ENCODE results near the gene PPP1R9B. TPM values are rescaled to one million over a fixed set of nuclear protein-coding genes. Genes with fewer than 3 reads are reported as not detected.
A peak's percentile ranks its signal among the peaks of the same experiment; 100 is the strongest.

Gene PPP1R9B
- total RNA-seq, 1 experiment from 2014 or later, result 61.3 TPM

GRCh38 chr17:50148226-50149090, 2.0 kb downstream of the PPP1R9B start:
- Histone ChIP-seq H3K27ac (ENCODE audit: low read depth, low read length, poor library complexity, severe bottlenecking) (peak overlapping the region; percentile 57), H3K4me1 (ENCODE audit: insufficient read depth, low read length, poor library complexity, severe bottlenecking) (peaks cover 32% of the 10 kb centered on the region), H3K4me3 (ENCODE audit: low read depth, low read length, poor library complexity, severe bottlenecking) (peak overlapping the region; percentile 82), H3K36me3 (ENCODE audit: insufficient read depth, low read length, poor library complexity, severe bottlenecking) (peaks cover 21% of the 10 kb centered on the region), H3K27me3 (replicated peaks; ENCODE audit: insufficient read depth, low read depth, low read length, poor library complexity) (no peaks in the 10 kb centered on the region), H3K9me3 (ENCODE audit: low read depth, low read length, poor library complexity, severe bottlenecking) (no peaks in the 10 kb centered on the region)
- TF ChIP-seq EZH2 (IDR thresholded peaks at IDR 0.05; ENCODE audit: borderline replicate concordance, low read depth, low read length, poor library complexity, severe bottlenecking), result no peak
- TF ChIP-seq CTCF (conservative IDR thresholded peaks at IDR 0.05; ENCODE audit: low read depth, low read length), result no peak
- intact Hi-C loops (cut with micrococcal nuclease; ENCODE audit: unreplicated experiment), result no loop called here
- peak; percentile 55 for DNase-seq (ENCODE audit: low spot score)
- ChIA-PET POLR2A (ENCODE audit: low non-redundant PET) (interaction anchor here (0.8 kb wide), 1 partner anchor 208 kb away, joined by 3 read pairs; no protein-coding TSS in a partner anchor), CTCF (interaction anchor here (0.5 kb wide), 1 partner anchor 781 kb away, joined by 9 read pairs; no protein-coding TSS in a partner anchor)
- BruUV-seq (replicated peaks), result no TSS peak

GRCh38 chr17:50147841-50148225, 2.6 kb downstream of the PPP1R9B start:
- no TSS peak for BruUV-seq (replicated peaks)
- H3K36me3 ChIP-seq (ENCODE audit: insufficient read depth, low read length, poor library complexity, severe bottlenecking), result peaks cover 27% of the 10 kb centered on the region
- intact Hi-C loops (cut with micrococcal nuclease; ENCODE audit: unreplicated experiment), result no loop called here
- H3K4me1 ChIP-seq (ENCODE audit: insufficient read depth, low read length, poor library complexity, severe bottlenecking), result peaks cover 32% of the 10 kb centered on the region
- POLR2A ChIA-PET (ENCODE audit: low non-redundant PET), result interaction anchor here (0.6 to 0.8 kb wide), 2 partner anchors 207 to 839 kb away, joined by 3 to 7 read pairs; no protein-coding TSS in a partner anchor
- TF ChIP-seq EZH2 (IDR thresholded peaks at IDR 0.05; ENCODE audit: borderline replicate concordance, low read depth, low read length, poor library complexity, severe bottlenecking), result no peak
- no peak for TF ChIP-seq CTCF (conservative IDR thresholded peaks at IDR 0.05; ENCODE audit: low read depth, low read length)
- no peaks in the 10 kb centered on the region for H3K27me3 ChIP-seq (replicated peaks; ENCODE audit: insufficient read depth, low read depth, low read length, poor library complexity)
- H3K4me3 ChIP-seq (ENCODE audit: low read depth, low read length, poor library complexity, severe bottlenecking), result peak overlapping the region; percentile 82
- CTCF ChIA-PET, result interaction anchor here (0.5 kb wide), 1 partner anchor 780 kb away, joined by 9 read pairs; no protein-coding TSS in a partner anchor
- DNase-seq (ENCODE audit: low spot score), result no peak
- no peaks in the 10 kb centered on the region for H3K9me3 ChIP-seq (ENCODE audit: low read depth, low read length, poor library complexity, severe bottlenecking)
- H3K27ac ChIP-seq (ENCODE audit: low read depth, low read length, poor library complexity, severe bottlenecking), result peak overlapping the region; percentile 57

GRCh38 chr17:50146927-50147665, 3.4 kb downstream of the PPP1R9B start:
- no peaks in the 10 kb centered on the region for H3K9me3 ChIP-seq (ENCODE audit: low read depth, low read length, poor library complexity, severe bottlenecking)
- no peak for TF ChIP-seq EZH2 (IDR thresholded peaks at IDR 0.05; ENCODE audit: borderline replicate concordance, low read depth, low read length, poor library complexity, severe bottlenecking)
- no peak for TF ChIP-seq CTCF (conservative IDR thresholded peaks at IDR 0.05; ENCODE audit: low read depth, low read length)
- H3K4me3 ChIP-seq (ENCODE audit: low read depth, low read length, poor library complexity, severe bottlenecking), result peak overlapping the region; percentile 82
- ChIA-PET CTCF (no interaction called here), POLR2A (ENCODE audit: low non-redundant PET) (interaction anchor here (0.6 kb wide), 1 partner anchor 840 kb away, joined by 7 read pairs; no protein-coding TSS in a partner anchor)
- H3K4me1 ChIP-seq (ENCODE audit: insufficient read depth, low read length, poor library complexity, severe bottlenecking), result peaks cover 24% of the 10 kb centered on the region
- no peaks in the 10 kb centered on the region for H3K27me3 ChIP-seq (replicated peaks; ENCODE audit: insufficient read depth, low read depth, low read length, poor library complexity)
- intact Hi-C loops (cut with micrococcal nuclease; ENCODE audit: unreplicated experiment), result no loop called here
- no peak for DNase-seq (ENCODE audit: low spot score)
- no TSS peak for BruUV-seq (replicated peaks)
- H3K36me3 ChIP-seq (ENCODE audit: insufficient read depth, low read length, poor library complexity, severe bottlenecking), result peaks cover 34% of the 10 kb centered on the region
- peak overlapping the region; percentile 57 for H3K27ac ChIP-seq (ENCODE audit: low read depth, low read length, poor library complexity, severe bottlenecking)
